Activated T-cell treated with anti-CD3 and anti-CD28 coated beads for 24 hours (primary cell): ENCODE data around the gene LMTK3.
A peak's percentile ranks its signal among the peaks of the same experiment; 100 is the strongest.
"Not testable (repeated sequence)": the region's sequence is repeated elsewhere in the genome, so short reads cannot be mapped to it uniquely, and the experiment has no call there.

Source experiments
- DNase-seq: peaks from one replicate; pipeline ENCODE4 v3.0.0-alpha.2; 2020; ENCODE audit warnings: low read depth

LMTK3 gene

DNA sequence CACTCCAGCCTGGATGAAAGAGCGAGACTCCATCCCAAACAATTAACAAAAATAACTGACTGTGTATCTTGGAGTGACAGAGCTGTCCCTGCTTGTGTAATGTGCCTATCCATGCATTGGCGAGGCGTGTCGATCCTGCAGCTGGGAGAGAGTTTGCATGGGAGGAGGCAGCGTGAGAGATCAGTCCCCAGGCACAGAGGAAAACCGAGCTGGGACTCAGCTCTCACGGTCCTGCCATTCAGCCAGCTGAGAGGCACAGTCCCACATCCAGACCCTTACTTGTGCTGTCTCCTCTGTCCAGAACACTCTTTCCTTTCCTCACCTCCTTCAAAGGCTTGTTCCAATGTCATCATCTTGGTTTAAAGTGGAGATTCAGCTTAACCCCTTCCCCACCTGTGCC lies 28.5 kb upstream of the LMTK3 start:
- DNase-seq: no peak

DNA sequence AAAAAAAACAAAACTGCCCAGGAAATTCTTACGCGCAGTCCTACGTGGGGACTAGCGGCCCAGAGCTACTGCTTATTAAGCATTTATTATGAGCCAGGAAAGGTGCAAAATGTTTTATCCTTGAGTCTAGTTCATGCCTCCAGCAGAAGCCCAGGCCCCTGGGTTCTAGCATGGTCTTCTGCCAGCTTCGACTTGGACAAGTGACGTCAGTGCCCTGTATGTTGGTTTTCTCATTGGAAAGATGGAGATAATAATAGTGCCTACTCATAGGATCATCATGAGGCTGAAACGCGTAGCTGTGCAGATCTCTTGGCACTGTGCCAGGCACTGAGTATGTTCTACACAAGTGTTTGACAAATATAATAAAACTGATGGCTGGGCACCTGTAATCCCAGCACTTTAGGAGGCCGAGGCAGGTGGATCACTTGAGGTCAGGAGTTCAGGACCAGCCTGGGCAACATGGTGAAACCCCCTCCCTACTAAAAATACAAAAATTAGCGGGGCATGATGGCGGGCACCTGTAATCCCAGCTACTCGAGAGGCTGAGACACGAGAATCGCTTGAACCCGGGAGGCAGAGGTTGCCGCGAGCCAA lies 28.0 kb upstream of the LMTK3 start:
- DNase-seq: no peak

DNA sequence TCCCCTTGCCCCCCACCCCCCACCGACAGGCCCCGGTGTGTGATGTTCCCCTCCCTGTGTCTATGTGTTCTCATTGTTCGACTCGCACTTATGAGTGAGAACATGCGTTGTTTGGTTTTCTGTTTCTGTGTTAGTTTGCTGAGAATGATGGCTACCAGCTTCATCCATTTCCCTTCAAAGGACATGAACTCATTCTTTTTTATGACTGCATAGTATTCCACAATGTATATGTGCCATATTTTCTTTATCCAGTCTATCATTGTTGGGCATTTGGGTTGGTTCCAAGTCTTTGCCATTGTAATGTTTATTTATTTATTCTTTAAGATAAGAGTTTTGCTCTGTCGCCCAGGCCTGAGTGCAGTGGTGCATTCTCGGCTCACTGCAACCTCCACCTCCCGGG lies 26.4 kb upstream of the LMTK3 start:
- DNase-seq: not testable (repeated sequence)

GRCh38 chr19:48537541-48537940 lies 25.9 kb upstream of the LMTK3 start:
- no peak for DNase-seq

DNA sequence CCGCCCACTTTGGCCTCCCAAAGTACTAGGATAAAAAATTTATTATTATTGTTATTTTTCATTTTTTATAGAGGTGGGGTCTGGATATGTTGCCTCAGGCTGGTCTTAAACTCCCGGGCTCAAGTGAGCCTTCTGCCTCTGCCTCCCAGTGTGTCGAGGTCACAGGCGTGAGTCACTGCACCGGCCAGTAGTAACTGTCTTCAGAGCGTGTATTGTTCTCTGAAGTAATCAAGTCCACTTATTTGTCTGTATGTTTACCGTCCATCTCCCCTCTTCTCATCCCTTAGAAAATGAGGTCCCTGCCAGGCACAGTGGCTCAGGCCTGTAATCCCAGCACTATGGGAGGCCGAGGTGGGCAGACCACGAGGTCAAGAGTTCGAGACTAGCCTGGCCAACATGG lies 22.1 kb upstream of the LMTK3 start:
- no peak for DNase-seq

DNA sequence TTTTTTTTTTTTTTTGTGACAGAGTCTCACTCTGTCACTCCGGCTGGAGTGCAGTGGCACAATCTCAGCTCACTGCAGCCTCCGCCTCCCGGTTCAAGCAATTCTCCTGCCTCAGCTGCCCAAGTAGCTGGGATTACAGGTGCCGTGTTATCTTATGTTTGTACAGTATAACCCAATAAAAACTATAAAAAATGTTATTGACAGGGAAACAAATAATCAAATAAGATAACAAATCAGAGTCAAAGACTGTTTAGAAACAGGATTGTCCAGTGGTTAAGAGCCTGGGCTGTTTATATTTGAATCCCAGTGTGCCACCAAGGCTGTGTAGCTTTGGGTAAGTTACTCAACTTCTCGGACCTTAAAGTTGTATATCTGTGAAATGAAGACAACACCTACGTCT lies 19.1 kb upstream of the LMTK3 start:
- no peak for DNase-seq

GRCh38 chr19:48530066-48530720 lies 18.6 kb upstream of the LMTK3 start:
- no peak for DNase-seq

DNA sequence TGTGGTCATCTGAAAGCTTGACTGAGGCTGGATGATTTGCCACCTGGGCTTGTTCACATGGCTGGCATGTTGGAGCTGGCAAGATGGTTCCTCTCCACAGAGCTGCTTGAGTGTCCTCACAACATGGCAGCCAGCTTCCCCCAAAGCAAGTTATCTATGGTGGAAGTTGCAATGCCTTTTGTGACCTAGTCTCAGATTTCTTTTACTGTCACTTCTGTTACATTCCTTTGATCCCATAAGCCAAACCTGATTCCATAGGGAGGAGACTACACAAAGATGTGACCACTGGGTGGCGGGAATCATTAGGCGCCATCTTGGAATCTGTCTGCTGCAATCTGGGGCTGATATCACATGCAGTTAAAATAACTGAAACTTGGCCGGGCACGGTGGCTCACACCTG lies 17.5 kb upstream of the LMTK3 start:
- DNase-seq: no peak

GRCh38 chr19:48524732-48525131 lies 13.1 kb upstream of the LMTK3 start:
- DNase-seq: no peak

DNA sequence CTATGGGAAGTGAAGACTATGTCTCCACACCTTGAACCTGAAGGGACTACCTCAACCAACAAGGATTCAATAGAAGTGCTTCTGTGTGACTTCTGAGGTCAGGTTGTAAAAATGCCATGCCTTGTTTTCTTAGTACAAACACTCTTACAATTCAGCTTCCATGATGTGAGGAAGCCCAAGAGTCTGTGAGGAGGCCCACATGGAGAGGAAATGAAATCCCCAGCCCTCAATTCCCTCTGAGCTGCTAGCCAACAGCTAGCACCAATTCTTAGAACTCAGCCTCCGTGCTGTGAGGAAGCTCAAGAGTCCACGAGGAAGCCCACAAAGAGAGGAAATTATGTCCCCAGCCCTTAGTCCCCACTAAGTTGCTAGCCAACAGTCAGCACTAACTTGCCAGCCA lies 12.6 kb upstream of the LMTK3 start:
- no peak for DNase-seq

DNA sequence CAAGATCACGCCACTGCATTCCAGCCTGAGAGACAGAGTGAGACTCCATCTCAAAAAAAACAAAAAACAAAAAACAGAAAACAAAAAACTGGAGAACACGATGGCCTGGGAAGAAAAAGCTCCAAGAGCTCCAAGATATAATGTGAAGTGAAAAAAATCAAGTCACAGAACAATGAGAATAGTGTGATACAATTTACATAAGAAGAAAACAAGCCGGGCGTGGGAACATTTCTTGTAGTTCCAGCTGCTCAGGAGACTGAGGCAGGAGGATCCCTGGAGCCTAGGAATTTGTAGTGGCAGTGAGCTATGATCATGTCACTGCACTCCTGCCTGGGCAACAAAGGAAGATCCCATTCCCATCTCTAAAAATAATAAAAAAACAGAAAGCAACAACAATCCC lies 8.5 kb upstream of the LMTK3 start:
- no peak for DNase-seq

- DNase-seq: not testable (repeated sequence)
Measured at GRCh38 chr19:48519426-48519825, 7.8 kb upstream of the LMTK3 start.

GRCh38 chr19:48518207-48518606 lies 6.6 kb upstream of the LMTK3 start:
- no peak for DNase-seq

GRCh38 chr19:48516536-48516935 lies 4.9 kb upstream of the LMTK3 start:
- DNase-seq: no peak

DNA sequence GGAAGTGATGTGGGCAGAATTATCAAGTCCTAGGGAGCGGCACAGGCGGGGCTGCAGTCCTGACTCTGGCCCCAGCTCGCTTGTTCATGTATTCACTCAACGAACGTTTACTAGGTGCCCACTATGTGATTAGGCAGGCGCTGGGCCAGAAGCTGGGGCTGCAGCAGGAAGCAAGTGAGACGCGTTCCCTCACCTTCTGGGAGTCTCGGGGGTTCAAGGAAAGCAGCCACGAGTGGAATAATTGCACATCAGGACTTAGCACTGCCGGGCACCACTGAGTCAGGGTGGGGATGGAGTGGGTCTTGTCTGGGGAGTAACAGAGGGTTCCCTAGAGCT lies 2.5 kb upstream of the LMTK3 start:
- DNase-seq: no peak

DNA sequence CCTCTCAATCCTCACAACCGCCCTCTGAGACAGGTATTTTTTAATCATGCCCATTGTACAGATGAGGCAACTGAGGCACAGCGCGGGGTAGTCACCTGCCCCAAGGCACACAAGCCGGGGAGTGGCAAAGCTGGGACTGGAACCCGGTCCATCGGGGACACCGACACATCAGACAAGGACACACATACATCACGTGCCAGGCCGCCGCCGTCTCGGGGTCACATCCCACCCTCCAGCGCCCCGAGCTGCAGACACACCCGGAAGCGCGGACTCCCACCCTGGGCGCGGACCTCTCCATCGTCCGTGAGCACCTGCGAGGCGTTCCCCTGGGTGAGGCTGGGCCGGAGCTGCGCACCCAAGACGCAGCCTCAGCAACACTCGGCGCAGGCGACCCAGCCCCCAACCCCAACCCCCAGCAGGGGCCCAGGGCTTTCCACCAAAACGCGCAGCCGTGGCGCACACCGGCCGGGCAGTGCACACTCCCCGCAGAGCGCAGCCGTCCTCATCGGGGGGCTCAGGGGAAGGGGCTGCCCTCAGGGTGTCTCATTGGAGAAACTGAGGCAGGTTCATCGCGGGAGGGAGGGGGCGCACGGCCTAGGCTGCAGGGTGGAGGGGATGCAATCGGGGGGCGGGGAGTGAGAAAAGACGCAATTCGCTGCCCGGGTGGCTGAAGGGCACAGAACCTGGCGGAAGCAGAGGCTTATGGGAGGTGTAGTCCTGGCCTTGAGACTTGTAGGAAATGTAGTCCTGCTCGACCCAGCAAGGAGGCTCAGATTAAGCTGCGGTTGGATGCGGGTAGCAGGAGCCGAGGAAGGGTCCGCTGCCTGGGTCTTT lies 1.9 kb upstream of the LMTK3 start:
- peak; percentile 68 for DNase-seq

DNA sequence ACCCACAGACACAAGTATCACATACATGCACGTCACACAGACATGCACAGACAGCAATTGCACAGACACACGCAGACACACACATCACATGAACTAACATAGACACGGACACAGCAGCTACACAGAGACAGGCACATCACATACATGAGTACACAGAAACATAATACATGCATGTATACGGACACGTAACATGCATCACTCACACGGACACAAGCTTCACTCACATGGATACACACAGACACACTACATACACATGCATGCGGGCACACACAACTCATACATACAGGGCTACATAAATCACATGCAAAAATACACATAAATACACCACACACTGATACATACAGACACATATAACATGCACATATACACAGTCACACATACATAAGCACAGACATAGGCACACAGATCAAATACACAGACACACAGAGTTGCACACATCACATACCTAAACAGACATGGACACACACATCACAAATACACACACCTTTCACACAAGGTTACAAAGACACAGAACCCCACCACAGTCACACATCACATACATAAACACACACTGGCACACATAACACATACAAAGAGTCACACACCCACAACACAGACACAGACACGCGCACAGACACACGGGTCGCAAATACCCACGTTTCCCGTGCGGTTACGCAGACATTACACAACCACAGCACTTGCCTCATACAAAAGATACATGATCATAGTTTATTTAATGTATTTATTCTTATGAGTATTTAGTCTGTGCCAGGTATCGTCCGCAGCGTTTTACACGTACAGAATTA lies 1.1 kb upstream of the LMTK3 start:
- no peak for DNase-seq

GRCh38 chr19:48511321-48511731 lies 309 bp downstream of the LMTK3 start:
- no peak for DNase-seq

- peak; percentile 70 for DNase-seq
Measured at GRCh38 chr19:48510421-48511268, 990 bp downstream of the LMTK3 start.

DNA sequence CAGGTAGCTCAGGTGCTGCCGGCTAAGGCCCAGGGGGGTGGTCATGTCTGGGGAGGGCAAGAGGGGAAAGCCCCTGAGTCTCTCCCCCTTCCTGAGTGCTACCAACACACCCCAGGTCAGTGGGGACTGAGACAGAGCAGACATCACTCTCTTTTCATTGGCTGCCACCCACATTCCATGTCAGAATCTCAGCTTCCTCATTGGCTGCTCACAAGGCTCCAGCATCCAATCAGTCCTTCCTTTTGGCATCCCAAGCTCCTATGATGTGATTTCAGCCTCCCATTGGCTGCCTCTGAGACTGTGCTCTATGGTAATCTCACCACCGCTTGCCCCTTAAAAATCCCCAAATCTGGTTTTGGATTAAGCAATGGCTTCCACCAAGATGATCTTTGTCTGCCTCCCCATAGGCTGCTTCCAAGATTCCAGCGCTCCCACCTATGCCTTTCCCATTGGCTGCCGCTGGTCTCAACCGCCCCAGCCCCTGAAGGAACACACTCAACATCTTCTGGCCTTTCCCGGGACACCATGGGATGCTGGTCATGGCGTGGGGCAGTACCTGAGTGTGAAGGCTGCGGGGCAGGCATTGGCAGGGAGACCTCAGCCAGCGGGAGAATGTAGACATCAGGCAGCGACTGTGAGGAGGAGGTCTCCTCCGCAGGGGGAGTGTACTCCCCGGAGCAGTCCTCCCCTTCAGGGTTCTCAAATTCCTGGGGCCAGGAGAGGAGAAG lies 2.0 kb downstream of the LMTK3 start:
- no peak for DNase-seq
